Measurements from ENCODE around the gene CYP24A1. TPM values are rescaled to one million over a fixed set of nuclear protein-coding genes. Genes with fewer than 3 reads are reported as not detected.

Gene CYP24A1
- total and polyA plus RNA-seq, 2 of the 13 experiments (the other 11 are each of a cell fraction or from before 2014, with no cell fraction given): 9.4 to 32.7 TPM

DNA sequence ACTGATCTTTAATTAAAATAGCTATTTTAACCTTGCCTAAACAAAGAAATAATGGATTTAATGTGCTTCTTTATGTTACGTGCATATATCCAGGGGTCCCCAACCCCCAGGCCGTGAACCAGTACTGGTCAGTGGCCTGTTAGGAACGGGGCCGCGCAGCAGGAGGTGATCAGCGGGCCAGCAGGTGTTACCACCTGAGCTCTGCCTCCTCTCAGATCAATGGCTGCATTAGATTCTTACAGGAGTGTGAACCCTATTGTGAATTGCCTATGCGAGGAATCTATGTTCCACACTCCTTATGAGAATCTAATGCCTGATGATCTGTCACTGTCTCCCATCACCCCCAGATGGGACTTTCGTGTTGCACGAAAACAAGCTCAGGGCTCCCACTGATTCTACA, 8.8 kb downstream of the CYP24A1 start:
- no peaks in the 10 kb centered on the region for H3K9me3 ChIP-seq (ENCODE audit: low read length)
- H3K36me3 ChIP-seq (replicated peaks in 1 of 2; ENCODE audit: control insufficient read depth in 1 of 2, insufficient read depth in 2 of 2, low read length in 2 of 2): no peaks in the 10 kb centered on the region; a peak in 1 of 5 replicates
- no peak overlapping the region for H3K4me3 ChIP-seq (replicated peaks in 1 of 3; ENCODE audit: insufficient read depth in 1 of 3, low read depth in 2 of 3, low read length in 3 of 3)
- DNase-seq (ENCODE audit: low spot score) (no peak), FAIRE-seq (no peak), ATAC-seq (no peak)
- no peaks in the 10 kb centered on the region for H3K27me3 ChIP-seq (ENCODE audit: control insufficient read depth in 1 of 2, insufficient read depth in 2 of 2, low read length in 2 of 2)
- no peak overlapping the region for H3K9ac ChIP-seq (ENCODE audit: insufficient read depth, low read depth, low read length)
- no peak overlapping the region for H2AFZ ChIP-seq (ENCODE audit: low read length)
- peaks cover 32% of the 10 kb centered on the region for H3K4me1 ChIP-seq (ENCODE audit: insufficient read depth, low read length)
- POLR2A ChIA-PET: interaction anchor here (1.7 kb wide), 1 partner anchor 58 kb away, joined by 3 read pairs; no protein-coding TSS in a partner anchor
- 98% methylated on average over 9 of the region's 9 CpGs for WGBS (ENCODE audit: low lambda C conversion rate)
- H3K4me2 ChIP-seq (ENCODE audit: low read depth, low read length): no peak overlapping the region
- no peaks in the 10 kb centered on the region for H3K79me2 ChIP-seq (ENCODE audit: insufficient read depth, low read length)
- in situ Hi-C loops (cut with HindIII; ENCODE audit: extremely low pct_ligation_motif_present, low pct_unique_long_range_greater_than_20kb) (no loop called here), intact Hi-C loops (cut with micrococcal nuclease; ENCODE audit: unreplicated experiment) (no loop called here)
- CTCF ChIA-PET (ENCODE audit: low intra/inter-chr PET ratio, low total read pairs): no interaction called here
- BruUV-seq (replicated peaks): no TSS peak
- H4K20me1 ChIP-seq (ENCODE audit: insufficient read depth, low read length): no peaks in the 10 kb centered on the region
- TF ChIP-seq, protein P1, sequence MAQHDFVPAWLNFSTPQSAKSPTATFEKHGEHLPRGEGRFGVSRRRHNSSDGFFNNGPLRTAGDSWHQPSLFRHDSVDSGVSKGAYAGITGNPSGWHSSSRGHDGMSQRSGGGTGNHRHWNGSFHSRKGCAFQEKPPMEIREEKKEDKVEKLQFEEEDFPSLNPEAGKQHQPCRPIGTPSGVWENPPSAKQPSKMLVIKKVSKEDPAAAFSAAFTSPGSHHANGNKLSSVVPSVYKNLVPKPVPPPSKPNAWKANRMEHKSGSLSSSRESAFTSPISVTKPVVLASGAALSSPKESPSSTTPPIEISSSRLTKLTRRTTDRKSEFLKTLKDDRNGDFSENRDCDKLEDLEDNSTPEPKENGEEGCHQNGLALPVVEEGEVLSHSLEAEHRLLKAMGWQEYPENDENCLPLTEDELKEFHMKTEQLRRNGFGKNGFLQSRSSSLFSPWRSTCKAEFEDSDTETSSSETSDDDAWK (CRISPR knock-in tag; IDR thresholded peaks at IDR 0.05): no peak
- TF ChIP-seq, protein P2, sequence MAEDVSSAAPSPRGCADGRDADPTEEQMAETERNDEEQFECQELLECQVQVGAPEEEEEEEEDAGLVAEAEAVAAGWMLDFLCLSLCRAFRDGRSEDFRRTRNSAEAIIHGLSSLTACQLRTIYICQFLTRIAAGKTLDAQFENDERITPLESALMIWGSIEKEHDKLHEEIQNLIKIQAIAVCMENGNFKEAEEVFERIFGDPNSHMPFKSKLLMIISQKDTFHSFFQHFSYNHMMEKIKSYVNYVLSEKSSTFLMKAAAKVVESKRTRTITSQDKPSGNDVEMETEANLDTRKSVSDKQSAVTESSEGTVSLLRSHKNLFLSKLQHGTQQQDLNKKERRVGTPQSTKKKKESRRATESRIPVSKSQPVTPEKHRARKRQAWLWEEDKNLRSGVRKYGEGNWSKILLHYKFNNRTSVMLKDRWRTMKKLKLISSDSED (CRISPR knock-in tag; IDR thresholded peaks at IDR 0.05): no peak
- TF ChIP-seq AGO2 (optimal IDR thresholded peaks at IDR 0.05; ENCODE audit: low read depth, low read length): no peak
- no peak for TF ChIP-seq KLF16 (CRISPR knock-in tag; IDR thresholded peaks at IDR 0.05)
- no peak for TF ChIP-seq RXRB (CRISPR knock-in tag; IDR thresholded peaks at IDR 0.05; ENCODE audit: borderline replicate concordance)
- TF ChIP-seq ZNF510 (CRISPR knock-in tag; IDR thresholded peaks at IDR 0.05; ENCODE audit: low read depth): no peak
- no peak overlapping the region for H3K27ac ChIP-seq (ENCODE audit: extremely low read length, insufficient read depth, low read length)
